Measurements from ENCODE around the gene ITGA4.

DNA sequence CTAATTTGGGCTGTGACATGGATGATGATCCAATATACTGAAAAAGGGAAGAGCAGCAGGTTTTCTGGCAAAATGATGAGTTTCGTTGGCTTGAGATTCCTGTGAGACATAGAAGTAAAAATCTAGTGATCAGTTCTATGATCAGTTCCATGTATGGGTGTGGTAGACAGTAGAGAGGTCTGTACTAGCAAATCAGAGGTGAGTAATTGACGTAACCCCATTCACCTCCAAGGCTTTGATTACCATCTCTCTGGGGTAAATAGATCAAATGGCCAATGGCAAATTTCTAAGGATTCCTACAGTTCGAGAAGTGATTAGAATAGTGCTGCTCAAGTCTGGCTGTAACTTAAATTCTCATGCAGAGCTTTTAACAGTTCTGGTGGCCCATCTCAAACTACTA, 6.4 kb downstream of the ITGA4 start:
- no peak for TF ChIP-seq POLR2A (IDR thresholded peaks at IDR 0.05; ENCODE audit: low read depth, low read length)
- TF ChIP-seq POLR2AphosphoS5 (IDR thresholded peaks at IDR 0.05; ENCODE audit: low read depth, low read length) = no peak
- TF ChIP-seq TAF1 (IDR thresholded peaks at IDR 0.05; ENCODE audit: borderline replicate concordance, low read depth, low read length) = no peak

Data from GM12892 (cell line).